ENCODE results near the gene GUCD1.
"Not testable (repeated sequence)": the region's sequence is repeated elsewhere in the genome, so short reads cannot be mapped to it uniquely, and the experiment has no call there.

The GUCD1 gene

GRCh38 chr22:24554313-24555164 is at the start of gene GUCD1:
TSS of gene GUCD1 (minus strand) at chr22:24555138. CDS start at chr22:24554991, 147 bp downstream.
- DNase-seq: no peak

GRCh38 chr22:24603770-24604629 is 49.1 kb upstream of the GUCD1 start:
- not testable (repeated sequence) for DNase-seq

- DNase-seq: not testable (repeated sequence)
These were observed 48.2 kb upstream of the GUCD1 start, which contains the start of gene GGT1 for GRCh38 chr22:24602847-24603769. TSS of gene GGT1 (plus strand) at chr22:24603193. CDS start at chr22:24611082, 7,889 bp downstream.

- DNase-seq: not testable (repeated sequence)
These were observed 47.3 kb upstream of the GUCD1 start for GRCh38 chr22:24602105-24602749.

- no peak for DNase-seq
These were observed 46.5 kb upstream of the GUCD1 start for GRCh38 chr22:24601217-24602104.

- DNase-seq: not testable (repeated sequence)
These were observed 45.2 kb upstream of the GUCD1 start for GRCh38 chr22:24599958-24600715.

- DNase-seq: no peak
These were observed 44.6 kb upstream of the GUCD1 start for GRCh38 chr22:24599514-24599913.

- not testable (repeated sequence) for DNase-seq
These were observed 42.1 kb upstream of the GUCD1 start for GRCh38 chr22:24597076-24597475.

GRCh38 chr22:24595863-24596262 is 40.9 kb upstream of the GUCD1 start:
- no peak for DNase-seq

GRCh38 chr22:24595228-24595627 is 40.3 kb upstream of the GUCD1 start:
- DNase-seq: no peak

GRCh38 chr22:24594569-24595120 is 39.7 kb upstream of the GUCD1 start:
- DNase-seq: no peak

GRCh38 chr22:24593836-24594568 is 39.1 kb upstream of the GUCD1 start:
- DNase-seq: no peak

GRCh38 chr22:24593559-24593835 is 38.6 kb upstream of the GUCD1 start:
- DNase-seq: not testable (repeated sequence)

GRCh38 chr22:24592851-24593558 is 38.1 kb upstream of the GUCD1 start, which contains the start of gene LRRC75B:
TSS of gene LRRC75B (minus strand) at chr22:24593073. CDS start at chr22:24593039, 34 bp downstream.
- DNase-seq: no peak

- DNase-seq: no peak
These were observed 37.3 kb upstream of the GUCD1 start for GRCh38 chr22:24592058-24592850.

GRCh38 chr22:24591286-24591830 is 36.4 kb upstream of the GUCD1 start:
- no peak for DNase-seq

- no peak for DNase-seq
These were observed 35.7 kb upstream of the GUCD1 start for GRCh38 chr22:24590596-24591173.

Measured in NCI-H524 treated with DMSO at 0.1 percent for 48 hours (cell line).